Measurements from ENCODE around the gene SYT12.
A peak's percentile ranks its signal among the peaks of the same experiment; 100 is the strongest.

SYT12 gene

DNA sequence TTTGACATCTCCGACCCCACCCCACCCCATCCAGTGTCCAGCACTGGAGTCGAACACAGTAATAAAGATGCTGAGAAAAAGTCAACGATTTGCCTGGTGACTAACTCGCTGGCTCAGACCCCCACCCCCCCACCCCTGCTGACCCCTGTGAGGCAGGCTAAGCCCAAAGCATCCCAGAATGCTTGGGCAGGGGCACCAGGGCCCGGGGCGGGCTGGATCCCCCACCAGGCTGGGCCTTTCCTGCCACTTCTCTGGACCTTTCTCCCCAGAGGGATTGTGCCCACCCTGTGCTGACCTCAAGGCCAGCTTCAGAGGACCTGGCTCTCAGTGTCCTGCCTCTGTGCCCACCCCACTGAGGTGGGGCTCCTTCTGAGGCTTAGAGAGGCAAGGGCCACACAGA is 46.0 kb upstream of the SYT12 start:
- no peak for TF ChIP-seq CTCF (IDR thresholded peaks at IDR 0.05; ENCODE audit: control insufficient read depth, insufficient read depth, low read depth, low read length, missing control alignments)
- no peak for DNase-seq (ENCODE audit: low read depth)
- no peak overlapping the region for H3K4me3 ChIP-seq (ENCODE audit: control insufficient read depth, low read depth, low read length)

- DNase-seq (ENCODE audit: low read depth), result no peak
- H3K4me3 ChIP-seq (ENCODE audit: control insufficient read depth, low read depth, low read length), result no peak overlapping the region
- TF ChIP-seq CTCF (IDR thresholded peaks at IDR 0.05; ENCODE audit: control insufficient read depth, insufficient read depth, low read depth, low read length, missing control alignments), result no peak
Observed at GRCh38 chr11:66978229-66978628, 44.7 kb upstream of the SYT12 start.

DNA sequence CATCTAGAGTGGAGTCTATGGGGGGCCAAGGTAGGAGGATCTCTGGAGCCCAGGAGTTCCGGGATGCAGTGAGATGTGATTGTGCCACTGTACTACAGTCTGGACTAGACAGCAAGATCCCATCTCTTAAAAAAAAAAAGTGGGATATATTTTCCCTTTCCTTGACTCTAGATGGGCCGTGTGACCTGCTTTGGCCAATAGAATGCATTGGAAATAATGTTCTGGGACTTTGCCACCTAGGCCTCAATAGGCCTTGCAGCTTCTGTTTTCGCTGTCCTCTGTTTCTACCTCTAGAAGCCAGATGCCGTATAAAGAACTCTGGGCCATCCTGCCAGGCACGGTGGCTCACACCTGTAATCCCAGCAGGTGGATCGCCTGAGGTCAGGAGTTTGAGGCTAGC is 44.2 kb upstream of the SYT12 start:
- H3K4me3 ChIP-seq (ENCODE audit: control insufficient read depth, low read depth, low read length), result no peak overlapping the region
- no peak for TF ChIP-seq CTCF (IDR thresholded peaks at IDR 0.05; ENCODE audit: control insufficient read depth, insufficient read depth, low read depth, low read length, missing control alignments)
- DNase-seq (ENCODE audit: low read depth), result no peak

DNA sequence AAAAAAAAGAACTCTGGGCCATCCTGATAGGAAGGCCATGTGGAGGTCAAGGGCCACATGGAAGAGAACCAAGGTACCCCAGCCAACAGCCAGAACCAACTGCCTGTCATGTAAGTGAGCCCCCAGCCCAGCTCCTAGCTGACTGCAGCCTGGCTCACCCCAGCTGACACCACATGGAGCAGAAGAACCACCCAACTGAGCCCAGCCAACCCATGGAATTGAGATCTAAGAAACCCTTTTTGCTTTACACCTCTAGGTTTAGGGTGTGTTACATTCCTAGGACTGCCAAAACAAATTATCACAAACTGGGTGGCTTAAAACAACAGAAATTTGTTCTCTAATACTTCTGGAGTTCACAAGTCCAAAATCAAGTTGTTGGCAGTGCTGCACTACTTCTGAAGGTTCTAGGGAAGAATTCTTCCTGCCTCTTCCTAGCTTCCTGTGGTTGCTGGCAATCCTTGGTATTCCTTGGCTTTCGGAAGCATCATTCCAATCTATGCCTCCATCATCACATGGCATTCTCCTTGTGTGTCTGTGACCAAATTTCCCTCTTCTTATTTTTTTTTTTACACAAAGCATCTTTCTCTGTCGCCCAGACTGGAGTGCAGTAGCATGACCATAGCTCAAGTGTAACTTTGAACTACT is 43.5 kb upstream of the SYT12 start:
- DNase-seq (ENCODE audit: low read depth), result no peak
- no peak for TF ChIP-seq CTCF (IDR thresholded peaks at IDR 0.05; ENCODE audit: control insufficient read depth, insufficient read depth, low read depth, low read length, missing control alignments)
- no peak overlapping the region for H3K4me3 ChIP-seq (ENCODE audit: control insufficient read depth, low read depth, low read length)

DNA sequence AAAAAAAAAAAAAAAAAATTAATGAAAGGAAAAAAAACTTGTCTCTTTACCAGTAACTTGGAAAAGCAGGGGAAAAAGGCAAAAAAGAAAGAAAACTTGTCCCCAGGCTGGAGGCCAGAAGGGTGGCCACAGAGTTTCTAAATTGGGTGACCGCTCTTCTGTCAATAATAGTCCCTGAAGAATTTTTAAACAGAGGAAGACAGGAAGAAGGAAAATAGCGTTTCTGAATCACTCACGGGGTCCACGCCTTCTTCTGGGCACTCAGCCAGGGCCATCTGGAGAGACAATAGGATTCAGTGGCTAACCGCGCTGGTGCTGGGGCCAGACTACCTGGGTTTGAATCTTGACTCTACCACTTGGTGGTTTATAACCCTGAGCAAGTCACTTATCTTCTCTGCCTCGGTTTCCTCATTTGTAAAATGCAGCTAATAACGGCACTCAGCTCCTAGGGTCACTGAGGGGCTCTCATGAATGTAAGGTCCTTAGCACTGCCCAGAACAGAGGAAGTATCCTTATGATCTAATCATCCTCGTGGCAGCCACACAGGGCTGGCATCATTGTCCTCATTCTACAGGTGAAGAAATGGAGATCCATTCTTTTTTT is 40.9 kb upstream of the SYT12 start:
- TF ChIP-seq CTCF (IDR thresholded peaks at IDR 0.05; ENCODE audit: control insufficient read depth, insufficient read depth, low read depth, low read length, missing control alignments), result no peak
- H3K4me3 ChIP-seq (ENCODE audit: control insufficient read depth, low read depth, low read length), result no peak overlapping the region
- DNase-seq (ENCODE audit: low read depth), result peak; percentile 53

GRCh38 chr11:66983275-66983924 is 39.5 kb upstream of the SYT12 start:
- no peak for DNase-seq (ENCODE audit: low read depth)
- no peak overlapping the region for H3K4me3 ChIP-seq (ENCODE audit: control insufficient read depth, low read depth, low read length)
- TF ChIP-seq CTCF (IDR thresholded peaks at IDR 0.05; ENCODE audit: control insufficient read depth, insufficient read depth, low read depth, low read length, missing control alignments), result no peak
